NOMO-1 (cell line): ENCODE measurements around the gene ZNF792.
"Not testable (repeated sequence)": the region's sequence is repeated elsewhere in the genome, so short reads cannot be mapped to it uniquely, and the experiment has no call there.

Experiments
- DNase-seq, 2 experiments: peaks; one replicate each; lab custom pipeline; 2025; ENCODE audit not compliant: unreplicated experiment in 2 of 2; lab: John Stamatoyannopoulos, UW

Gene ZNF792

GRCh38 chr19:34926361-34926684 is 37.7 kb downstream of the ZNF792 start:
- DNase-seq, result no peak

- no peak for DNase-seq
Observed at GRCh38 chr19:34925278-34925855, 38.7 kb downstream of the ZNF792 start.

GRCh38 chr19:34920090-34920786 is 43.8 kb downstream of the ZNF792 start:
- DNase-seq, result not testable (repeated sequence)

- no peak for DNase-seq
Observed at GRCh38 chr19:34918190-34918589, 45.8 kb downstream of the ZNF792 start.

GRCh38 chr19:34917144-34917543 is 46.9 kb downstream of the ZNF792 start:
- not testable (repeated sequence) for DNase-seq

- DNase-seq, result no peak
Observed at GRCh38 chr19:34910770-34911169, 53.3 kb downstream of the ZNF792 start.
